K562 (cell line): Measurements from ENCODE around the gene SLC4A5. TPM values are rescaled to one million over a fixed set of nuclear protein-coding genes. Genes with fewer than 3 reads are reported as not detected.

ENCODE experiments used
- BHLHE40 ChIP-seq: IDR thresholded peaks from 2 replicates; pipeline ENCODE4 v1.6.1; 2011; ENCODE audit warnings: low read length, improper control_type of control experiment
- CTBP1 ChIP-seq: fragments of 450-650 bp; IDR thresholded peaks from 2 replicates; pipeline ENCODE4 v1.6.1; 2016; ENCODE audit warnings: borderline replicate concordance
- DIDO1 ChIP-seq: fragments of 450-650 bp; IDR thresholded peaks from 2 replicates; pipeline ENCODE4 v1.6.1; 2016; ENCODE audit warnings: low read depth, missing biosample characterization, missing genetic modification characterization
- ETV5 ChIP-seq: sonication (generic); formaldehyde crosslinking; IDR thresholded peaks from 2 replicates; pipeline ENCODE4 v1.4.0; 2020; ENCODE audit warnings: low read depth, mild to moderate bottlenecking, missing genetic modification reagents
- L3MBTL2 ChIP-seq: fragments of 450-650 bp; IDR thresholded peaks from 2 replicates; pipeline ENCODE4 v1.6.1; 2016; ENCODE audit warnings: mild to moderate bottlenecking, moderate library complexity
- NCOA6 ChIP-seq: fragments of 450-650 bp; IDR thresholded peaks from 2 replicates; pipeline ENCODE4 v1.6.1; 2017; ENCODE audit warnings: mild to moderate bottlenecking
- NFIC ChIP-seq: fragments of 450-650 bp; IDR thresholded peaks from 2 replicates; pipeline ENCODE4 v1.6.1; 2017; ENCODE audit warnings: mild to moderate bottlenecking, inconsistent platforms
- NRF1 ChIP-seq, 2 experiments: fragments of 450-650 bp; IDR thresholded peaks in 1 of 2; conservative IDR thresholded peaks in 1 of 2; 2 replicates each; pipeline ENCODE4 v1.6.1; 2014; ENCODE audit warnings: mild to moderate bottlenecking in 2 of 2
- OTX1 ChIP-seq: fragments of 450-650 bp; formaldehyde crosslinking; IDR thresholded peaks from 2 replicates; pipeline ENCODE4 v1.4.0; 2022; ENCODE audit warnings: mild to moderate bottlenecking
- PYGO2 ChIP-seq: fragments of 450-650 bp; IDR thresholded peaks from 2 replicates; pipeline ENCODE4 v1.6.1; 2016; ENCODE audit warnings: mild to moderate bottlenecking, missing genetic modification characterization, moderate library complexity, missing compliant biosample characterization
- SMAD3 ChIP-seq: fragments of 450-650 bp; formaldehyde crosslinking; conservative IDR thresholded peaks from 2 replicates; pipeline ENCODE4 v1.4.0; 2020; ENCODE audit warnings: mild to moderate bottlenecking
- TAF1 ChIP-seq: IDR thresholded peaks from 2 replicates; pipeline ENCODE4 v1.6.1; 2011; ENCODE audit warnings: mild to moderate bottlenecking, low read length, moderate library complexity; ENCODE audit not compliant: insufficient read depth, control insufficient read depth, severe bottlenecking; ENCODE audit errors: extremely low read depth
- polyA plus RNA-seq, 8 experiments: library from polyadenylated mRNA; depleted of rRNA in 4 of 8; stranded (reverse) in 5 of 8; unstranded in 3 of 8; fragments of >200 nt; fragmentation: Nextera tagmentation in 2 of 8; fragmentation: Illumina TruSeq in 1 of 8; extraction: Ambion mirVana in 2 of 8; extraction: Trizol in 1 of 8; gene quantifications; 2 replicates each; pipeline versions ENCODE4 v1.2.1 to v1.2.3, GENCODE V29; 2011 to 2014; ENCODE audit warnings: inconsistent platforms in 1 of 8, missing spikeins in 1 of 8
- total RNA-seq, 7 experiments: library from RNA; depleted of rRNA in 6 of 7; stranded (reverse); fragments of >200 nt in 6 of 7; fragmentation: Illumina TruSeq in 2 of 7; extraction: Trizol in 2 of 7; gene quantifications; 2 replicates each; pipeline versions ENCODE4 v1.2.1 to v1.2.3, GENCODE V29; 2011 to 2021; ENCODE audit warnings: low replicate concordance in 1 of 7
- TF ChIP-seq, protein P1 (sequence below), 2 experiments: fragments of 450-650 bp in 1 of 2; IDR thresholded peaks; 2 replicates each; pipeline ENCODE4 v1.6.1; 2011 to 2017; ENCODE audit warnings: low read depth in 2 of 2, antibody characterized with exemption in 1 of 2, borderline replicate concordance in 1 of 2, low read length in 1 of 2, mild to moderate bottlenecking in 1 of 2, mixed read lengths in 1 of 2; ENCODE audit not compliant: control insufficient read depth in 1 of 2
- TF ChIP-seq, protein P2 (sequence below), 2 experiments: fragments of 450-650 bp; conservative IDR thresholded peaks; 2 replicates each; pipeline ENCODE4 v1.6.1; 2017; ENCODE audit warnings: mild to moderate bottlenecking in 2 of 2, moderate library complexity in 2 of 2
- TF ChIP-seq, protein P3 (sequence below): fragments of 450-650 bp; IDR thresholded peaks from 2 replicates; pipeline ENCODE4 v1.6.1; 2018; ENCODE audit not compliant: partially characterized antibody

Gene SLC4A5
- total and polyA plus RNA-seq, 9 of the 15 experiments (the other 6 are each of a cell fraction or from before 2014, with no cell fraction given), result 0.03 to 0.77 (median 0.14) TPM; not detected in 1

DNA sequence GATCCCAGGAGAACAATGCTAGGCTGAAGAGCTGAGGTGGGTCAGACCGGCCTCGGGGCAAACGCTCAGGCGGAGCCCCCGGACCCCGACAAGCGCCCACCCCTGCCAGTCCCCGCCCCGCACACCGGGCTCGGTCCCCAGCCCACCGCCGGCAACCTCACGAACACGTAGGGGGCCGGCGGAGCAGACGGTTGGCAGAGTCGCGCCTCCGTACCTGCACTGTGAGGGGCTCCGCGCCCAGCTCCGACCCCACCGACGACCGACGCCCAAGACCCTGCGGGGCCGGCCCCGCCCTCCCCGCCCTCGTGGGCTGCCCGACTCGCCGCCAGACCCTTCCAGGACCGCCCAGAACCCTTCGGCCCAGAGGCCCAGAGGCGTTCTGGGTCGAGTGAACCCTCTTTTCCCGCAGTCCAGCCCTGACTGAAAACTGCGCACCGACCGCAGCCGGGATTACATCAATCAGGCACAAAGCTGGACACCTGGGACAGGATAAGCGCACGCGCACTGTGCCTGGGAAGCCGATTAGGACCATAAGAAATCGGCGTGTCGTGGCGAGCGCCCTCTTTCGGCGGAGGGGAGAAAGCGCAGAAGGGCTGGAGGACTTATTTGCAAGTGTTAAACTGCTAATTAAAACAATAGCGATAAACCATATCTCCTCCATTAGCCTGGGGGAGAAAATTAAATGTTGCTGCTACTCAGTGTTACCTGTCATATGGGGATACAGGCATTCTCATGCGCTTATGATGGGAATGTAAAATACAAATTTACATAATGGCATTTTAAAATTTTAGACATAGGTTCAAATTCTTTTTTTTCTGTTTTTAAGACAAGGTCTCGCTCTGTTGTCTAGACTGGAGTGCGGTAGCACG, 48.6 kb upstream of the SLC4A5 start (continued):
- TF ChIP-seq NRF1 (conservative IDR thresholded peaks at IDR 0.05 in 1 of 2, IDR thresholded peaks at IDR 0.05 in 1 of 2), result peak; percentile 92 to 94
- TF ChIP-seq, protein P1, sequence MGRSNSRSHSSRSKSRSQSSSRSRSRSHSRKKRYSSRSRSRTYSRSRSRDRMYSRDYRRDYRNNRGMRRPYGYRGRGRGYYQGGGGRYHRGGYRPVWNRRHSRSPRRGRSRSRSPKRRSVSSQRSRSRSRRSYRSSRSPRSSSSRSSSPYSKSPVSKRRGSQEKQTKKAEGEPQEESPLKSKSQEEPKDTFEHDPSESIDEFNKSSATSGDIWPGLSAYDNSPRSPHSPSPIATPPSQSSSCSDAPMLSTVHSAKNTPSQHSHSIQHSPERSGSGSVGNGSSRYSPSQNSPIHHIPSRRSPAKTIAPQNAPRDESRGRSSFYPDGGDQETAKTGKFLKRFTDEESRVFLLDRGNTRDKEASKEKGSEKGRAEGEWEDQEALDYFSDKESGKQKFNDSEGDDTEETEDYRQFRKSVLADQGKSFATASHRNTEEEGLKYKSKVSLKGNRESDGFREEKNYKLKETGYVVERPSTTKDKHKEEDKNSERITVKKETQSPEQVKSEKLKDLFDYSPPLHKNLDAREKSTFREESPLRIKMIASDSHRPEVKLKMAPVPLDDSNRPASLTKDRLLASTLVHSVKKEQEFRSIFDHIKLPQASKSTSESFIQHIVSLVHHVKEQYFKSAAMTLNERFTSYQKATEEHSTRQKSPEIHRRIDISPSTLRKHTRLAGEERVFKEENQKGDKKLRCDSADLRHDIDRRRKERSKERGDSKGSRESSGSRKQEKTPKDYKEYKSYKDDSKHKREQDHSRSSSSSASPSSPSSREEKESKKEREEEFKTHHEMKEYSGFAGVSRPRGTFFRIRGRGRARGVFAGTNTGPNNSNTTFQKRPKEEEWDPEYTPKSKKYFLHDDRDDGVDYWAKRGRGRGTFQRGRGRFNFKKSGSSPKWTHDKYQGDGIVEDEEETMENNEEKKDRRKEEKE (IDR thresholded peaks at IDR 0.05; ENCODE audit: borderline replicate concordance in 1 of 2, control insufficient read depth in 1 of 2, low read depth in 2 of 2, low read length in 1 of 2), result 0 out of 4 replicates have a peak, but pooled peaks of 1 of the 2 experiments have one; percentile 63
- peak; percentile 40 for TF ChIP-seq TAF1
- no peak for TF ChIP-seq PYGO2 (tag)
- TF ChIP-seq, protein P2, sequence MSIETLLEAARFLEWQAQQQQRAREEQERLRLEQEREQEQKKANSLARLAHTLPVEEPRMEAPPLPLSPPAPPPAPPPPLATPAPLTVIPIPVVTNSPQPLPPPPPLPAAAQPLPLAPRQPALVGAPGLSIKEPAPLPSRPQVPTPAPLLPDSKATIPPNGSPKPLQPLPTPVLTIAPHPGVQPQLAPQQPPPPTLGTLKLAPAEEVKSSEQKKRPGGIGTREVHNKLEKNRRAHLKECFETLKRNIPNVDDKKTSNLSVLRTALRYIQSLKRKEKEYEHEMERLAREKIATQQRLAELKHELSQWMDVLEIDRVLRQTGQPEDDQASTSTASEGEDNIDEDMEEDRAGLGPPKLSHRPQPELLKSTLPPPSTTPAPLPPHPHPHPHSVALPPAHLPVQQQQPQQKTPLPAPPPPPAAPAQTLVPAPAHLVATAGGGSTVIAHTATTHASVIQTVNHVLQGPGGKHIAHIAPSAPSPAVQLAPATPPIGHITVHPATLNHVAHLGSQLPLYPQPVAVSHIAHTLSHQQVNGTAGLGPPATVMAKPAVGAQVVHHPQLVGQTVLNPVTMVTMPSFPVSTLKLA (conservative IDR thresholded peaks at IDR 0.05), result peak; percentile 55 to 63
- peak; percentile 39 for TF ChIP-seq NCOA6
- TF ChIP-seq L3MBTL2, result peak; percentile 38; the same call in 1 of the 2 replicates
- TF ChIP-seq BHLHE40, result 0 out of 2 replicates have a peak, but pooled peaks have one; percentile 9
- 0 out of 2 replicates have a peak, but pooled peaks have one; percentile 32 for TF ChIP-seq OTX1 (CRISPR knock-in tag)
- 0 out of 2 replicates have a peak, but pooled peaks have one; percentile 13 for TF ChIP-seq SMAD3 (CRISPR knock-in tag)
- TF ChIP-seq ETV5, result no peak
- TF ChIP-seq DIDO1, result peak; percentile 58; the same call in 1 of the 2 replicates
- TF ChIP-seq NFIC, result peak; percentile 50; the same call in 1 of the 2 replicates
- TF ChIP-seq CTBP1, result peak; percentile 84; the same call in 1 of the 2 replicates
- TF ChIP-seq, protein P3, sequence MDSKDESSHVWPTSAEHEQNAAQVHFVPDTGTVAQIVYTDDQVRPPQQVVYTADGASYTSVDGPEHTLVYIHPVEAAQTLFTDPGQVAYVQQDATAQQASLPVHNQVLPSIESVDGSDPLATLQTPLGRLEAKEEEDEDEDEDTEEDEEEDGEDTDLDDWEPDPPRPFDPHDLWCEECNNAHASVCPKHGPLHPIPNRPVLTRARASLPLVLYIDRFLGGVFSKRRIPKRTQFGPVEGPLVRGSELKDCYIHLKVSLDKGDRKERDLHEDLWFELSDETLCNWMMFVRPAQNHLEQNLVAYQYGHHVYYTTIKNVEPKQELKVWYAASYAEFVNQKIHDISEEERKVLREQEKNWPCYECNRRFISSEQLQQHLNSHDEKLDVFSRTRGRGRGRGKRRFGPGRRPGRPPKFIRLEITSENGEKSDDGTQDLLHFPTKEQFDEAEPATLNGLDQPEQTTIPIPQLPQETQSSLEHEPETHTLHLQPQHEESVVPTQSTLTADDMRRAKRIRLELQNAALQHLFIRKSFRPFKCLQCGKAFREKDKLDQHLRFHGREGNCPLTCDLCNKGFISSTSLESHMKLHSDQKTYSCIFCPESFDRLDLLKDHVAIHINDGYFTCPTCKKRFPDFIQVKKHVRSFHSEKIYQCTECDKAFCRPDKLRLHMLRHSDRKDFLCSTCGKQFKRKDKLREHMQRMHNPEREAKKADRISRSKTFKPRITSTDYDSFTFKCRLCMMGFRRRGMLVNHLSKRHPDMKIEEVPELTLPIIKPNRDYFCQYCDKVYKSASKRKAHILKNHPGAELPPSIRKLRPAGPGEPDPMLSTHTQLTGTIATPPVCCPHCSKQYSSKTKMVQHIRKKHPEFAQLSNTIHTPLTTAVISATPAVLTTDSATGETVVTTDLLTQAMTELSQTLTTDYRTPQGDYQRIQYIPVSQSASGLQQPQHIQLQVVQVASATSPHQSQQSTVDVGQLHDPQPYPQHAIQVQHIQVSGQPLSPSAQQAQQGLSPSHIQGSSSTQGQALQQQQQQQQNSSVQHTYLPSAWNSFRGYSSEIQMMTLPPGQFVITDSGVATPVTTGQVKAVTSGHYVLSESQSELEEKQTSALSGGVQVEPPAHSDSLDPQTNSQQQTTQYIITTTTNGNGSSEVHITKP, result peak; percentile 16
